HT1080 (cell line): Measurements from ENCODE around the gene PDLIM3. TPM values are rescaled to one million over a fixed set of nuclear protein-coding genes. Genes with fewer than 3 reads are reported as not detected.
"Not testable (repeated sequence)": the region's sequence is repeated elsewhere in the genome, so short reads cannot be mapped to it uniquely, and the experiment has no call there.

Experiments
- DNase-seq: peaks from one replicate; pipeline ENCODE4 v3.0.0-alpha.2; 2015; ENCODE audit warnings: low read depth
- total RNA-seq: library from RNA; depleted of rRNA; stranded (reverse); fragments of >200 nt; shearing (Covaris generic); gene quantifications from 2 replicates; pipeline ENCODE4 v1.2.3, GENCODE V29; 2014

The PDLIM3 gene
- total RNA-seq, 1 experiment from 2014 or later: 16.3 TPM

GRCh38 chr4:185554365-185555126 is 19.2 kb upstream of the PDLIM3 start:
- DNase-seq: no peak

- DNase-seq: no peak
Observed at GRCh38 chr4:185552254-185552653, 16.9 kb upstream of the PDLIM3 start.

DNA sequence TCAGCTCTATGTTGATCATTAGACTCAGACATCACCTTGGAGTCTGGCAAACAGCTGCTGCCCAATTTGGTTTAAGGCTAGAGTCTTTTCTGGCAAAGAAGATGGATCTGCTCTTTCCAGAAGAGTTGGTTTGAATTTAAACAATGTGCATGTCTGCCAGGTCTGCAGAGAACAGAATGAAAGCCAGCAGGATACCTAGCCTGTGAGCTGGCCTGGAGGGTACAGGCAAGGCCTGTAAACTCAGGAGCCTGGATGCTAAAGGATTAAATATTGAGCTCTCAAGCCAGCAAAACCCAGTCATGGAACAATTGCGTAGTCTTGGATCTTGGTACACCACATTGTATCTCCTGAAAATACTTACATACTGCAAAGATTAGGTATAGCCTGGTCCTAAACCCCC is 15.6 kb upstream of the PDLIM3 start:
- no peak for DNase-seq

GRCh38 chr4:185549095-185549639 is 13.9 kb upstream of the PDLIM3 start:
- no peak for DNase-seq

- DNase-seq: no peak
Observed at GRCh38 chr4:185548587-185548986, 13.3 kb upstream of the PDLIM3 start.

DNA sequence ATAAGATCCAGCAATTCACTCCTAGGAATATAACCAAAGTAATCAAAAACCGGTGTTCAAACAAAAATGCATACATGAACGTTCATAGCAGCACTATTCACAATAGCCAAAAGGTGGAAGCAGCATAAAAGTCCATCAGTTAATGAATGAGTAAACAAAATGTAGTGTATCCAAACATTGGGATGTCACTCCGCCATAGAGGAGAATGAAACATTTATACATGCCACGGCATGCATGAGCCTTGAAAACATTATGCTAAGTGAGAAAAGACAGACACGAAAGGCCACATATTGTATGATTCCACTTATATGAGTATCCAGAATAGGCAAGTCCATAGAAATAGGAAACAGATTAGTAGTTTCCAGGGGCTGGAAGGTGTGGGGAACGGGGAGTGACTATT is 11.0 kb upstream of the PDLIM3 start:
- DNase-seq: no peak

DNA sequence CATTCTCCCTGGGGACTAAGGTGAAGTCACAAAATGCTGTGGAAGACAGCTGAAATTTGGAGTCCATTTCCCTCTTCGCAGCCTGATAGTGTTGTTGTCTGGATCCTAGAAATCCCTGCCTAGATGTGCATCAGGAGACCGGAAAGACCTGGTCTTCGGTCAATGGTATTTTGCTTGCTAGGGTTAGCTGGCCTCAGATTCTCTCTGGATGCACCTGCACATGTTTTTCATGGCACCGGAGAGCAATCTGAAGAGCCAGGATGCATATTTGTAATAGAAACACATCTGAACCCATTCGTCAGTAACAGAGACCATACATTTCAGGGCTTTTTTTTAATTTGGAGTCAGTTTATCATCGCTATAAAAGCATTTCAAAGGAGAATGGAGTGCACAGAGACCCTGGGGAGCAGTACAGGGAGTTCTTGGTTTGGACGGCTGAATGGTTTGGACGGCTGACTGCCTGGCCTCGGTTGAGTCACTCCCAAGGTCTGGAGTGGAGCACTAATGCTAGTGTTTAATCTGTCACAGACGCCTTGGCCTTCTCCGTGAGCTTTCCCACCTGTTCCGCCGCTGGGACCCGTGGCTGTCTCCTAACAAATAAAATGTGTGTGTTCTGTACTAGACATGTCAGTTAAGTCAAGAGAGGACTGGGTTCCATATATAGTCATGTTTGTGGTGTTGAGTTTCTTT is 7.5 kb upstream of the PDLIM3 start:
- no peak for DNase-seq

DNA sequence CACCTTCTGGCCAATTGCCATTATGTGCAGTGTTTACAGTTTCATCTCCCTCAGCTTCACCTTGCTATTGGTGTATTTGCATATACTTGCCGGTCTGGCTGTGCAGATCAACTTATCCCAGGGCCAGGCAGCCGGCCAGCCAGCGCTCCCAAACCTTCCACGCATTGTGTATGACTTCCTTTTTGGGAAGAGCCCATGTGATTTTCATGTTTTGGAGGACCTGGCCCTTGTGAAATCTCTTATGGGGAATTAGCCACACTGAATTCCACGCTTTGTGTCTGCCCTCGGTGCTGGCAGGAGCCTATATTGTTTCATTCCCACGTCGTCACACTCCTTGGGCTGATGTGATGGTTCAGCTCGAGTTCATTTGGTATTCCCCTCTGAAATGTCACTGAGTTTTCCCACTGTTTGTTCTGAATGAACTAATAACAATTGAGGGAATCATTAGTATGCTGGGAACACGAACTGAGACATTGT is 6.0 kb upstream of the PDLIM3 start:
- DNase-seq: no peak

DNA sequence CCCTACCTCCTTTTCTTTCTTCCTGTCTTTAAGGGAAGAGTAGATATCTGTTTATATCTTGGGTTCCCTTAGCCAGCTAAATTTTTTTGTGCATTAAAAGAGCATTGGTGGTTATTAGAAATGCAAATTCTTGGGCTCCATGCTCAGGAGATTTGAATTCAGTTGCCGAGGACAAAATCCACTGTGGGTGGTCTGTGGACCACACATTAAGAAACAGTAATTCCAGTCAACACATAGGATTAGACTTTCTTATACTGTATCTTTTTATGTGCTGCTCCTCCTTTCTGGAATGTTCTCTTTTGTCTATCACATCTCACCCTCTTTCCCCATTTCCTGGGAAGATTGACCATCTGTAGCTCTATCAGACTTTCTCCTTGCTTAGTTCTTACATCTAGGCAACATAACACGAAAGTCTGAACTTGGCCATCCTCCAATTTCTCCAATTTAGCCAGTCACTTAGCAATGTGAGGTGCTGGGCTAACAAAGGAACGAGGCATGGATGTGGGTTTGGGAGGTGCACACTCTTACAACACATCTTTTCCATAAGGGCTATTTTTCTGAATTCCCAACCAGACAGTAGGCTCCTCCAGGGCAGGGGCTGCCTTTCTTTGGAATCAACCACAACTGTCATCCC is 5.3 kb upstream of the PDLIM3 start:
- no peak for DNase-seq

DNA sequence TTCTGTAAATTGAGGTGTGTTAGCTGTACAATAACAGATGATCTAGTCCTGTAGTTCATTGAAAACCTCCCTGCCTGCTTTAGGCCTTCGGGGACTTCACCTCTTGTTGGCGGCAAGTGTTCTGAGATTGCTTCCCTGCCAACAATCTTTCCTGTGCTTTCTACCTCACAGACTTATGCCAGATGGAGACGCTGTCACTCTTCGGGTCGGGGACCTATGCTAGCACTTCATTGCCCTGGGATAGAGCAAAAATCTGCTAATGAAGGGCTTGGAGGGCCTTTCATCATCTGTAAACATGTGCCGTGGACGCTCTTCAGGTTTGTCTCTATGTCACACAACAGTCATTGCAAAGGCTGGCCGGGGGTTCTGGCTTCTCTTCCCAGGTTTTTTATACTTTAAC is 4.7 kb upstream of the PDLIM3 start:
- DNase-seq: no peak

DNA sequence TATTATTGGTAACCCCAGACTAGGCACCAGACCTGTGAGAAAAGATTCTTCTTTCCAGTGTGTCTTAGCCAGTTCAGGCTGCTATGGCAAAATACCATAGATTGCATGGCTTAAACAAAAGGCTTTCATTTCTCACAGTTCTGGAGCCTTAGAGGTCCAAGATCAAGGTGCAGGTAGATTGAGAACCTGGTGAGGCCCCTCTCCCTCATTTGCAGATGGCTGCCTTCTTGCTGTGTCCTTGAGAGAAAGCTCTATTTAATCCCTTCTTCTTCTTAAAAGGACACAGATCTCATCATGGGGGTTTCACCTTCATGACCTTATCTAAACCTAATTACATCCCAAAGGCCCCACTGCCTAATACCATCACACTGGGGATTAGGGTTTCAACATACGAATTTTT is 3.5 kb upstream of the PDLIM3 start:
- no peak for DNase-seq

DNA sequence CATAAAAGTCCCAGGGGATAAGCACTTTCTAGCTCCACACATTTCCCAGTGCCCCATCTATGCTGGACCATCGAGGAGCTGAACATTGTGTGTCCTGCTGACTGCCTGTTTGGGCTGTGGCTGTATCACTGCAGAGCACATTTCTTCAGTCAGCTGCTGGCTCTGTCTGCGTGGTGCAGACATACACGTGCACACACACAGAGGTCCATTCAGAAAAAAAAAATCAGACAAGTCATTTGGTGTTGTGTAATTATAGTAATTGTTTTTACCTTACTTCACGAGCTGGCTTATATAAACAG is 1.1 kb upstream of the PDLIM3 start:
- peak; percentile 16 for DNase-seq

- no peak for DNase-seq
Observed at GRCh38 chr4:185535612-185536410, 504 bp upstream of the PDLIM3 start.

GRCh38 chr4:185534511-185534865 is 819 bp downstream of the PDLIM3 start:
- DNase-seq: no peak

GRCh38 chr4:185532795-185533324 is 2.4 kb downstream of the PDLIM3 start:
- no peak for DNase-seq

DNA sequence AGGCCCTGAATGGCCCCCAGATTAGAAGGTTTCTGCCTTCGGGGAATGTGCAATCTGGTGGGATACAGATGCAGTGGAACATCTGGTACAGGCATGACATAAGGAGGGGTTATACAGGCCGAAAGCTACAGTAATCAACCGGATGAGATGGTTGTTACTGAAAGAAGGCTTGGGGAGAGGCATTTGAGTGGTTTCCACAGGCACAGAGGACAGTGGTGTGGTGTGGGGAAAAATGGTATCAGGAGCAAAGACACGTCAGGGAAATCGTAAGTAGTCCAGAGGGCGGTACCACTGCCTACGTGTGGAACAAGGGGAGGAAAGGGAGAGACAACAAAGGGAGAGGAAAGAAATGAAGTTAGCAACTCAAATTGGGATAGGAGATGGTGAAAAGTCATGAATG is 3.0 kb downstream of the PDLIM3 start:
- no peak for DNase-seq

- not testable (repeated sequence) for DNase-seq
Observed at GRCh38 chr4:185531654-185532053, 3.7 kb downstream of the PDLIM3 start.

- DNase-seq: no peak
Observed at GRCh38 chr4:185529413-185529812, 5.9 kb downstream of the PDLIM3 start.

GRCh38 chr4:185524888-185525863 is 10.1 kb downstream of the PDLIM3 start:
- DNase-seq: no peak

GRCh38 chr4:185523862-185524261 is 11.4 kb downstream of the PDLIM3 start:
- DNase-seq: no peak
